ENCODE results near the gene RAB40C. TPM values are rescaled to one million over a fixed set of nuclear protein-coding genes. Genes with fewer than 3 reads are reported as not detected.

RAB40C gene
- total RNA-seq, 1 donor from 2014 or later, result 31.6 TPM

DNA sequence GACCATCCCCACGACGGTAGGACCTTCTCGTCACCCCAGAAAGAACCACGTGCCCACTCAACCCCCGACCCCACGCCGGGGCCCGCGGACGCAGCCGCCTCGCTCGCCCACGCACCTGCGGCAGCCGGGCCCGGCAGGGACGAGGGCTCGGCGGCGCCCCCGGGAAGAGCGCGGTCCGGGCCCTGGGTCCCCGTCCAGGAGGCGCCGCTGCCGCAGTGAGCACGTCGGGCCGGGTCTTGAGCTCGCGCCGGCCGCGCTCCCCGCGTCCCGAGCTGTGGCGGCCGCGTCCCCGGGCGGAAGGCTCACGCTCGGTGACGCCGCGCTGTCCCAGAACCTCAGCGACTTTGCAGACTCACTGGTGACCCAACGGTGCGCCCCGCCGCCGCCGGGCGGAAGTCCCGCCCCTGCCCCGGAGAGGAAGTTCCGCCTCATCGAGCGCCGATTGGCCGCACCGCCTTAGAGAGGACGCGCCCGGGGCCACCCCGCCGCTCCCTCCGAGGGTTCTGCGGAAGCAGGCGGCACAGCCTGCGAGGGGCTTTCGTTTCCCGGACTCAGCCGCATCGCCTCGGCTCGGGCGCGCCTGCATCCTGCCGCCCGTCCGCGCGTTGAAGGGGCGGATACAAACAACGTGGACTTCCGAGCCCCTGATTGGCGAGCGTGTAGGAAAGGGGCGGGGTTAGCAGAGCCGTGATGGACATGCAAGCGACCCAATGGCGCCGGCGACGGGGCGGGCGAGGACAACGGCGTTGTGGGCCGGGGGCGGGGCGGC is 793 bp upstream of the RAB40C start:
- Mint-ChIP-seq H3K36me3 (ENCODE audit: low read depth) (peaks cover 7% of the 10 kb centered on the region), H3K9me3 (no peaks in the 10 kb centered on the region), H3K27me3 (ENCODE audit: low read depth) (peaks cover 34% of the 10 kb centered on the region), H3K4me1 (peaks cover 26% of the 10 kb centered on the region), H3K27ac (ENCODE audit: unreplicated experiment) (peak overlapping the region; percentile 99), H3K4me3 (peak overlapping the region; percentile 97)
- TF ChIP-seq, protein P1, sequence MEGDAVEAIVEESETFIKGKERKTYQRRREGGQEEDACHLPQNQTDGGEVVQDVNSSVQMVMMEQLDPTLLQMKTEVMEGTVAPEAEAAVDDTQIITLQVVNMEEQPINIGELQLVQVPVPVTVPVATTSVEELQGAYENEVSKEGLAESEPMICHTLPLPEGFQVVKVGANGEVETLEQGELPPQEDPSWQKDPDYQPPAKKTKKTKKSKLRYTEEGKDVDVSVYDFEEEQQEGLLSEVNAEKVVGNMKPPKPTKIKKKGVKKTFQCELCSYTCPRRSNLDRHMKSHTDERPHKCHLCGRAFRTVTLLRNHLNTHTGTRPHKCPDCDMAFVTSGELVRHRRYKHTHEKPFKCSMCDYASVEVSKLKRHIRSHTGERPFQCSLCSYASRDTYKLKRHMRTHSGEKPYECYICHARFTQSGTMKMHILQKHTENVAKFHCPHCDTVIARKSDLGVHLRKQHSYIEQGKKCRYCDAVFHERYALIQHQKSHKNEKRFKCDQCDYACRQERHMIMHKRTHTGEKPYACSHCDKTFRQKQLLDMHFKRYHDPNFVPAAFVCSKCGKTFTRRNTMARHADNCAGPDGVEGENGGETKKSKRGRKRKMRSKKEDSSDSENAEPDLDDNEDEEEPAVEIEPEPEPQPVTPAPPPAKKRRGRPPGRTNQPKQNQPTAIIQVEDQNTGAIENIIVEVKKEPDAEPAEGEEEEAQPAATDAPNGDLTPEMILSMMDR (conservative IDR thresholded peaks at IDR 0.05), result no peak
- peak; percentile 98 for DNase-seq (ENCODE audit: low read depth, low spot score)

DNA sequence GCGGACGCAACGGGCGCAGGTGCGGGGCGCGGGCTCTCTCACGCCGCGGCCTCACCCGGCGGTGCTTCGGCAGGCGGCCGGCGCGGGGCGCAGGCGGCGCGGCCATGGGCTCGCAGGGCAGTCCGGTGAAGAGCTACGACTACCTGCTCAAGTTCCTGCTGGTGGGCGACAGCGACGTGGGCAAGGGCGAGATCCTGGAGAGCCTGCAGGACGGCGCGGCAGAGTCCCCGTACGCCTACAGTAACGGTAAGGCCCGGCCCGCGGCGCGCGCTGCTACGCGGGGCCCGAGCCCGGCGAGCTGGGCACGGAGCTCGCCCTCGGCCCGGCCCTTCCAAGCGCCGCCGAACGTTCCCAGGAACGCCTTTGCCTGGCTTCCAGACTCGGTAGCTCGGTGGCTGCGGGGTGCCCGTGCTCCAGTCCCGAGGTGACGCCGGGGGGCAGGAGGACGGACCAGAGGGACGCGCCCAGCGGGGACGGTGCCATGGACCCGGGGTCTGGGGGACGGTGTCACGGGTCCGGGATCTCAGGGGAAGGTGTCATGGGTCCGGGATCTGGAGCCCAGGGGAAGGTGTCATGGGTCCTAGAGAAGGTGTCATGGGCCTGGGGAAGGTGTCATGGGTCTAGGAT is 435 bp downstream of the RAB40C start:
- no peak for DNase-seq (ENCODE audit: low read depth, low spot score)
- peak overlapping the region; percentile 93 for H3K27ac Mint-ChIP-seq (ENCODE audit: unreplicated experiment)
- H3K27me3 Mint-ChIP-seq (ENCODE audit: low read depth), result peaks cover 33% of the 10 kb centered on the region
- H3K4me1 Mint-ChIP-seq, result peaks cover 26% of the 10 kb centered on the region
- H3K9me3 Mint-ChIP-seq, result no peaks in the 10 kb centered on the region
- TF ChIP-seq, protein P1 (conservative IDR thresholded peaks at IDR 0.05), result peak; percentile 10
- peak overlapping the region; percentile 94 for H3K4me3 Mint-ChIP-seq
- peaks cover 7% of the 10 kb centered on the region for H3K36me3 Mint-ChIP-seq (ENCODE audit: low read depth)

DNA sequence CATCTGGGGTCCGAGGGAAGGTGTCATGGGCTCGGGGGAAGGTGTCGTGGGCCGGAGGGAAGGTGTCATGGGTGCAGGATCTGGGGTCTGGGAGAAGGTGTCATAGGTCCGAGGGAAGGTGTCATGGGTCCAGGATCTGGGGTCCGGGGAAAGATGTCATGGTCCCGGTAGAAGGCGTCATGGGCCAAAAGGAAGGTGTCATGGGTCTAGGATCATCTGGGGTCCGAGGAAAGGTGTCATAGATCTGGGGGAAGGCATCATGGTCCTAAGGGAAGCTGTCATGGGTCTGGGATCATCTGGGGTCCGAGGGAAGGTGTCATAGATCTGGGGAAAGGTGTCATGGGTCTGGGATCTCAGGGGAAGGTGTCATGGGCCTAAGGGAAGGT is 942 bp downstream of the RAB40C start:
- Mint-ChIP-seq H3K27ac (ENCODE audit: unreplicated experiment) (peak overlapping the region; percentile 93), H3K4me3 (peak overlapping the region; percentile 94), H3K27me3 (ENCODE audit: low read depth) (peaks cover 28% of the 10 kb centered on the region), H3K9me3 (no peaks in the 10 kb centered on the region), H3K36me3 (ENCODE audit: low read depth) (peaks cover 7% of the 10 kb centered on the region), H3K4me1 (peaks cover 26% of the 10 kb centered on the region)
- DNase-seq (ENCODE audit: low read depth, low spot score), result no peak
- TF ChIP-seq, protein P1 (conservative IDR thresholded peaks at IDR 0.05), result no peak

DNA sequence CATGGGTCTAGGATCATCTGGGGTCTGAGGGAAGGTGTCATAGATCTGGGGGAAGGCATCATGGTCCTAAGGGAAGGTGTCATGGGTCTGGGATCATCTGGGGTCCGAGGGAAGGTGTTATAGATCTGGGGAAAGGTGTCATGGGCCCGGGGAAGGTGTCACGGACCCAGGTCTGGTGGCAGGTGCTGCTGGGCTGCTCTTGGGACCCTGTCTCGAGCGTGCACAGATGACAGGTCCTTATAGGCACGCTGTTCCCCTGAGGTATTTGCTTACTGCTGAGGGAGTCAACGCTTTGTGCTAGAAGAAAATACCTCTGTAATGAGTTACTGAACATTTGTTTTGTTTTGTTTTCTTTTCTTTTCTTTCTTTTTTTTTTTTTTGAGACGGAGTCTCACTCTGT is 1.4 kb downstream of the RAB40C start:
- TF ChIP-seq, protein P1 (conservative IDR thresholded peaks at IDR 0.05), result no peak
- H3K36me3 Mint-ChIP-seq (ENCODE audit: low read depth), result peaks cover 7% of the 10 kb centered on the region
- no peak for DNase-seq (ENCODE audit: low read depth, low spot score)
- no peaks in the 10 kb centered on the region for H3K9me3 Mint-ChIP-seq
- peaks cover 24% of the 10 kb centered on the region for H3K27me3 Mint-ChIP-seq (ENCODE audit: low read depth)
- peaks cover 26% of the 10 kb centered on the region for H3K4me1 Mint-ChIP-seq
- peak overlapping the region; percentile 94 for H3K4me3 Mint-ChIP-seq
- H3K27ac Mint-ChIP-seq (ENCODE audit: unreplicated experiment), result no peak overlapping the region

DNA sequence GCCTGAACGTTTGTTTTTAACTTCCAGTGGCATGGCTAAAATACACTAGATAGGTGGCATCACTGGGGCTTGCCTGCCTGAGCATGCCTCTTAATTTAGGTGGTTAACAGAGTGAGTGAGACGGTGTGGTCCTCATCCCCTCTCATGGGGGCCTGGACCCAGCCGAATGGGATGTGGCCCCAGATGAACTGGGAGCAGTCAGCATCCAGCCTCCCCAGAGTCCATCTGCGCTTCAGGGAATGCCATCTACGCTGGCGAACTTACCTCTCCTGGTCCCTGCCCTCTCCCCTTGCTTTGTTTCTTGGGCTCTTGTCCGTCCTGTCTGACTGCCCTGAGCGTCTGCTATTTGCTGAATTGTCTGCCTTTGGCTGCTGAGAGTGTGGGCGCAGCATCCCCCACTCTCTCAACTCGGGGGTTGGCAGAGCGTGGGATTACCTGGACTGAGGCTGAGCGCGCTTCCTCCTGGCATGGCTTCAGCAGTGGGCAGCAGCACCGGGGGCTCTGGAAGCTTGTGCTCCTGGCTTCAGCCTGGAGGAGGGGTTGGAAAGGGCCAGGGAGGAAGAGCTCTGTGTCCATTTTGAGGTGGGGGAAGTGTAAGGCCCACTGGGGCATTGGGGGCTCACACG is 2.1 kb downstream of the RAB40C start:
- Mint-ChIP-seq H3K27me3 (ENCODE audit: low read depth) (peaks cover 20% of the 10 kb centered on the region), H3K4me3 (peak overlapping the region; percentile 94), H3K4me1 (peaks cover 26% of the 10 kb centered on the region), H3K27ac (ENCODE audit: unreplicated experiment) (peak overlapping the region; percentile 8), H3K36me3 (ENCODE audit: low read depth) (peaks cover 11% of the 10 kb centered on the region), H3K9me3 (no peaks in the 10 kb centered on the region)
- no peak for DNase-seq (ENCODE audit: low read depth, low spot score)
- TF ChIP-seq, protein P1 (conservative IDR thresholded peaks at IDR 0.05), result no peak
